ENCODE data around the gene ICAM4.

The ICAM4 gene

GRCh38 chr19:10315335-10316214 is 28.8 kb downstream of the ICAM4 start, which contains the start of gene FDX2:
TSS of gene FDX2 (minus strand) at chr19:10316015. CDS start at chr19:10315996, 19 bp downstream.
- in situ Hi-C loops (cut with MboI; ENCODE audit: low pct_unique_long_range_greater_than_20kb, low sequenced_read_pairs): no loop called here

DNA sequence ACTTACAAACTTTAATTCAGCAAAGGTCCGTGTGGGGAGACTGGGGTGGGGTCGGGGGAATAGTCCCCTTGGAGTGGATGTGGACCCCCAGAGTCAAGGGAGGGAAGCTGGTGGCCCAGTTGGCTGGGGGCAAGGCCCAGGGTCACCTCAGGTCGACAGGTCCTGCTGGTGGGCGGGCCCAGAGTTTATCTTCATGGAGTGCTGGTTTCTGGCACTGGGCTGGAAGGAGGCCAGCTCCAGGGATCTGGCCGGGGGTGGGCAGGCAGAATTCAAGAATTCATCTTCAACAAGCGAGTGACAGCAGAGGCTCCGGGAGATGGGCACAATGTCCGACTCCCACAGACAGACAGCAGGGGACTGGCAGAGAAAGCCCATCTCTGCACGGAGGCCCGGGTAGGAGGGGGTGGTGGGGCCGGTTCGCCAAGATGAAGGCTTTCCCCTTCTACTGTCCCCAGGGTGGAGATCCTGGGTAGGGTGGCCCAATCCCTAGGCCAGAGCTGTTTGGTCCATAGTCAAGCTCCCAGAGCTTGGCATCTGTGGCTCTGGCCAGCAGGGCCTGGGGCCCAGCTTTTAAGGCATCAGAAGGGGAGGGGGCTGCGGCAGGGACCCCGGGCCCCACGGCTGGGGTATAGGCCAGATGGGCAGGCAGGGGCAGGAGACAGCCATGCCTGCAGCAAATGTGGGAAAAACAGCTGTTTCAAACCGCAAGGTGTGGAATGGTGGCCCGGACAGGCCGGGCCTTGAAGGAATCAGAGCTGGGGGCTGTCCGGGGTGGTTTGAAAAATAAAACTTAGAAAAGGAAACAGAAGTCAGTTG is 29.7 kb downstream of the ICAM4 start:
- DNase-seq: no peak
- in situ Hi-C loops (cut with MboI; ENCODE audit: low pct_unique_long_range_greater_than_20kb, low sequenced_read_pairs): no loop called here

More at GRCh38 chr19:10315335-10316214, 28.8 kb downstream of the ICAM4 start, which contains the start of gene FDX2:
- peak; percentile 78 for DNase-seq

- in situ Hi-C loops (cut with MboI; ENCODE audit: low pct_unique_long_range_greater_than_20kb, low sequenced_read_pairs): no loop called here
- DNase-seq: no peak
Observed at GRCh38 chr19:10317045-10317856, 30.5 kb downstream of the ICAM4 start.

DNA sequence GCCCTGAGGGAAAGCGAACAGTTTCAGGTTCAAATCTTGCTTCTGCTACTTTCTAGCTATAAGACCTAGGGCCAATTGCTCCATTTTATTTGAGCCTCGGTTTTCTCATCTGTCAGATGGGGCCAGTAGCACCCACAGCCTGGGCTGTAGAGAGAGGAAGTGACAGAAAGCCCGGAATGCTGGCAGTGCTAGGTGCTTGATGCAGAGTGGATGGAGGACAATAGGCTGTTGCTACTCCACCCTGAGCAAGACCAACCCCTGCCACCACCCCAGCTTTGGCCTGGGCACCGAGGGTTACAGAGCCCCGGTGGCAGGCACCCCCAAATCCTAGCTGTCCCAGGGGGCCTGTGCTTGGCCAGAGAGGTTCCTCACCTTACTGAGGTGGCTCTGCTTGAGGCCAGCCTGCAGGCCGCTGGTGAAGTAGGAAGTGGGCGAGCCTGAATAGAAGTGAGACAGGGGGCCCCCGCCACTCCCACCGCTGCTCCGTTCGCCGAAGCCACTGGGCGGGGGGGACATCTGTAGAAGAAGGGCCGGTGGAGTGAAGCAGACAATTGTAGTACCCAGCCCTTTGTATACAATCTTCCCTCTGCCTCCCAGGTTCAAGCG is 31.2 kb downstream of the ICAM4 start:
- in situ Hi-C loops (cut with MboI; ENCODE audit: low pct_unique_long_range_greater_than_20kb, low sequenced_read_pairs): no loop called here
- no peak for DNase-seq

DNA sequence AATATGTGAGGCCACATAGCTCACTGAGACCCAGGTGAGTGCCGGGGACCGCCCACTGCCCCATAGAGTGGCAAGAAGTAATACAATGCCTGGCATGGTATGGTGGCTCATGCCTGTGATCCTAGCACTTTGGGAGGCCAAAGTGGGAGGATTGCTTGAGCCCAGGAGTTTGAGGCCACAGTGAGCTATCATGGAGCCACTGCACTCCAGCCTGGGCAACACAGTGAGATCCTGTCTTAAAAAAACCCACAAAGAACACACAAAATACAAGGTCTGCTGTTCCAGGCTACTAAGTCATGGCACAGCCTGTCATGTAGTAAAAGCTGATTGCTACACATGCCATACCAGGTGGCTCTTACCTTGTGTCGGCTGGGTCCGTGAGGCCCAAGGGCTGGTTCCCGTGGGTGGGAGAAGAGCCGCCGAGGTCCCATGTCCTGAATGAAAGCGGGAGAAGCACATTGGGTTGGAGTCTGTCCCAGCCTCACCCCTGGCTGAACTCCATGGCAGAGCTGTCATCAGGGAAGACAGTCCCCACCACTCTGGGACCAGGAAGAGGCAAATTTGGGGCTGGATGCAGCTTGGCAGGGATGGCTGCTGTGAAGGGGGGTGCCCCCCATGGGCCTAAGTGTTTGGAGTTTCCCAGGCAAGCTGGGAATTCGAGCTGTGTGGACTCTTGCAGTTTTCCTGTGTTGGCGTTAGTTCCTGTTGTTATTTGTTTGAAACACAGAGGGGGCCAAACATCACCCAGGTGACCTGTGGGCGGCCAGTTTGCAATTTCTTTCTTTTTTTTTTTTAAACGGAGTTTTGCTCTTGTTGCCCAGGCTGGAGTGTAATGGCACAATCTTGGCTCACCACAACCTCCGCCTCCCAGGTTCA is 32.3 kb downstream of the ICAM4 start:
- in situ Hi-C loops (cut with MboI; ENCODE audit: low pct_unique_long_range_greater_than_20kb, low sequenced_read_pairs): no loop called here
- no peak for DNase-seq

DNA sequence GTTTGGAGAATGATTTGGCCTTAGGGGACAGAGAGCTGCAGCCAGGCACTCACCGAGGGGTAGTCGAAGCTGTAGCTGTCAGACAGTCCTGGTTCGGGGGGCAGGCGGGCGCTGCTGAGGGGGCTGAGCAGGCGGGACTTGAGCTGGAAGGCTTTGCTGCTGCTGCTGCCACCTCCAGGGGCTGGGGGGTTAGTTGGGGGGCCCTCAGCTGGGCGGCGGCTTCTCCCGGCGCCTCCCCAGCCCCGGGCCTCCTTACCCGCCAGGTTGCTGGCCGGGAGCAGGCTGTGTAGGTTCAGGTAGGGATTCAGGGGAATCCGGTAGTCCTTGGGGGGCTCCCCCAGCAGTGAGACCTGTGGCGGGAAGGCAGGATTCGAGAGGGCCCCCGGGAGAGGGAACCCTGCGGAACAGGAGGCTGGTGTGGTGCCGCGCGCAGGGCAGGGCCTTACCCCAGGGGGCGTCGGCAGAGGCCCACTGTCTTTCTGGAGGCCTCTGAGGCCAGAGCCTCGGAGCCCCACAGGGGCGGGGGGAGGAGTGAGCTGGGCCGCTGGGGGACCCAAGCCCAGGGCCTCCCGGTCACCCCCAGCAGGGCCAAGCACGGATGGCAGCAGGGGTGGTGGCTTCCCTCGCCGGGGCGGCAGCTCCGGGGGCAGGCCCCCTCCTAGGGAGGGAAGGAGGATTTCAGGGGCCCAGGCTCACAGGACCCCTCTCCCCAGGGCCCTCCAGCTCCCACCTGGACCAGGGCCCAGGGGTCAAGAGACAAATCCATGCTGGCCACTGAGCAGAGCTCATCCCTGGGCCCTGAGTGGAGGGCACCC is 34.1 kb downstream of the ICAM4 start:
- no peak for DNase-seq
- in situ Hi-C loops (cut with MboI; ENCODE audit: low pct_unique_long_range_greater_than_20kb, low sequenced_read_pairs): no loop called here

GRCh38 chr19:10321417-10321797 is 34.7 kb downstream of the ICAM4 start:
- no peak for DNase-seq
- in situ Hi-C loops (cut with MboI; ENCODE audit: low pct_unique_long_range_greater_than_20kb, low sequenced_read_pairs): no loop called here

DNA sequence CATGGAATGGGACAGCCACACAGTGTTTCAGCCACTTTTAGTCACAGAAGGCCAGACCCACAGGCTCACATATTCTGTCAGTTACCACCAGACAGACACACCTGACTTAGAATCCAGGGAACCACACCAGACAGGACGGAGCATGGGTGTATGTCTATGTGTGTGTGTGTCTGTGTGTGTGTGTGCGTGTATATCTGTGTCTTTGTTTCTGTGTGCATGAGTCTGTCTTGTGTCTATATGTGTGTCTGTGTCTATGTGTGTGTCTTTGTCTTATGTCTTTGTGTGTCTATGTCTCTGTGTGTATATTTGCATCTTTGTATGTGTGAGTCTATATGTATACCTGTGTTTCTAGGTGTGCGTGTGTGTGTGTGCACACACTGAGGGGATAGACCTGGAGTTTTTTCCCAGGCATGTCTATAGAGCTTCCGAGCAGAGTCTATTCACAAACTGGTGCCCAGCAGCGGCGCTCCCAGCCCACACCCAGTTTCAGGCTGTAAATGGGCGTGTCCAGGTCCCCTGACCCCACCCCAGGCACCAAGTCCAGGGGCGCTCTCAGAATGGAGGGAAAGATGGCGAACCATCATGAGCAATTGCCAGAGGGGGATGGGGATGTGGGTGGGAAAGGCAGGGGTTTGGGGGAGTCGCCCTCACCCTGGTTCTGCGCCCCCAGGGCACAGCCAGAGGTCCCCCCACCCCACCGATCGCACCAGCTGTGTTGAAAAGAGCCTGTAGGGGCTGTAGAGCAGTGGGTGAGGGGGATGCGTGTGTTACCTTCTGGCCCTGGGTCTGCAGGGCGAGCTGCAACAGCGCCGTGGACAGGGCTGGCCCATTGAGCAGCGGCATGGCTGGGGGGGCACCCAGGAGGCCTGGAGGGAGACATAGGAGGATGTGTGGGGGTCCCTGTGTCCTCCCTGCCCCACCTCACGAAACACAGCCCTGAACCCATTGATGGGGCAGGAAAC is 35.4 kb downstream of the ICAM4 start:
- in situ Hi-C loops (cut with MboI; ENCODE audit: low pct_unique_long_range_greater_than_20kb, low sequenced_read_pairs): no loop called here
- DNase-seq: no peak

DNA sequence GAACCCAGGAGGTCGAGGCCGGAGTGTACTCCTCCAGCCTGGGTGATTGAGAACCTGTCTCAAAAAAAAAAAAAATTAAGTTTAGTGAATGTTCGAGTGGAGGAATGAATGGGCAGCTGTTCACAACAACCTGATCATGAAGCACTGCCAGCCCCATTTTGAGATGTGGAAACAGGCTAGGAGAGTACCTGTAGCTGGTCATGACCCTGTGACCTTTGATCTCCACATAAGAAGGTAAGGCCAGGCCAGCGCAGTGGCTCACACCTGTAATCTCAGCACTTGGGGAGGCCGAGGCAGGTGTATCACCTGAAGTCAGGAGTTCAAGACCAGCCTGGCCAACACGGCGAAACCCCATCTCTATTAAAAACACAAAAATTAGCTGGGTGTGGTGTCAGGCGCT is 39.0 kb downstream of the ICAM4 start:
- in situ Hi-C loops (cut with MboI; ENCODE audit: low pct_unique_long_range_greater_than_20kb, low sequenced_read_pairs): no loop called here
- DNase-seq: no peak

DNA sequence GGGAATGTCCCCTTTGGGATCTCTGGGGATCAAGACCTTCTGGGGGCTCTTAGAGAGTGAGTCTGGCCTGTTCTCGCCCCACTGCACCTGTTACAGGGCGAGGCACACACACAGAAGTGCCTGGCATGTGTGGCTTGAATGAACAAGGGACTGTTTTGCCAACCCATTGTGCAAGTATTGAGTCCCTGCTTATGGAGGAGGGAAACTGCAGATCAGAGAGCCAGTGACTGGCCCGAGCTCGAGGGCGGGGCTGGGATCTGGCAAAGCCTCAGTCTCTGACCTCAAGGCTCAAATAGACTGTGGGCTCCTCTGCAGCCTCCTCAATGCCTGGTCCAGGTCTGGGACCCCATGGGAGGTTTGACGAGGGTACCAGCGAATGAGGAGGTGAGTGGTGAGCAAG is 41.0 kb downstream of the ICAM4 start:
- no peak for DNase-seq
- in situ Hi-C loops (cut with MboI; ENCODE audit: low pct_unique_long_range_greater_than_20kb, low sequenced_read_pairs): no loop called here

DNA sequence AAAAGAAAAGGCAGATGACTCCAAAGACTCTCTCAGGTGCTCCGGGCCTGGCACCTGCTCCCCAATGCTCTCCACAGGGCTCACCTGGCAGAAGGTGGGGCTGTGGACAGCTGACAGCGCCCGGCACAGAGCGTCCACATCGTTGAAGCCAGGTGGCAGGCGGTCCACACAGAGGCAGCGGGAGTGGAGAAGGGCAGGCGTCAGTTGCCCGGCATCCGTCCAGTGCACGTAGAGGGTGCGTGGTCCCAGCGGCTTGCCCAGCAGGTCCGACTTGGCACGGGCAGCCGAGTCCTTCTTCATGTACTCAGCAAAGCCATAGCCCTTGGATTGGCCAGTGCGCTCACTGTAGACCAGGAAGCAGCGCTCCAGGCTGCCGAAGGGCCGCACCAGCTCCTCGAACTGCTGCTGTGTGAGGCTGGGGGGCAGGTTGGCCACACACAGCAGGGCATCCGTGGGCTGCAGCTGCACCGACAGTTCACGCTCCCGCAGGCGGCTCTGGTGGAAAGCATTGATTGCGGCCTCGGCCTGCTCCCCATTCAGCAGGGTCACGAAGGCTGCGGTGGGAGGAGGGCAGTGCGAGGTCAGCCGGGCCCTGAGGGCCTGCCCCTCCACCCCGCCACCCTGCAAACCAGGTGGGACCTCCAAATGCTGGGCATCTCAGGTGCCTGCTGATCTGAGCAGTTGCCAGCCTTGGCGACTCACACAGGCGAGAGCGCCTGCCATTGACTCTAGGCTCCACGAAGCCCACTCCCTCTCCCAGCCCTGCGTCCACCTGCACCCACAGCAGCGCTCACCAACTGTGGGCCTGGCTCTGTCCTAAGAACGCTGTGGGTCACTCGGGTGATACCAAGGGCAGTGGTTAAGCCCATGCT is 42.0 kb downstream of the ICAM4 start:
- in situ Hi-C loops (cut with MboI; ENCODE audit: low pct_unique_long_range_greater_than_20kb, low sequenced_read_pairs): no loop called here
- DNase-seq: no peak

GRCh38 chr19:10329555-10329954 is 42.8 kb downstream of the ICAM4 start:
- DNase-seq: no peak
- in situ Hi-C loops (cut with MboI; ENCODE audit: low pct_unique_long_range_greater_than_20kb, low sequenced_read_pairs): no loop called here

DNA sequence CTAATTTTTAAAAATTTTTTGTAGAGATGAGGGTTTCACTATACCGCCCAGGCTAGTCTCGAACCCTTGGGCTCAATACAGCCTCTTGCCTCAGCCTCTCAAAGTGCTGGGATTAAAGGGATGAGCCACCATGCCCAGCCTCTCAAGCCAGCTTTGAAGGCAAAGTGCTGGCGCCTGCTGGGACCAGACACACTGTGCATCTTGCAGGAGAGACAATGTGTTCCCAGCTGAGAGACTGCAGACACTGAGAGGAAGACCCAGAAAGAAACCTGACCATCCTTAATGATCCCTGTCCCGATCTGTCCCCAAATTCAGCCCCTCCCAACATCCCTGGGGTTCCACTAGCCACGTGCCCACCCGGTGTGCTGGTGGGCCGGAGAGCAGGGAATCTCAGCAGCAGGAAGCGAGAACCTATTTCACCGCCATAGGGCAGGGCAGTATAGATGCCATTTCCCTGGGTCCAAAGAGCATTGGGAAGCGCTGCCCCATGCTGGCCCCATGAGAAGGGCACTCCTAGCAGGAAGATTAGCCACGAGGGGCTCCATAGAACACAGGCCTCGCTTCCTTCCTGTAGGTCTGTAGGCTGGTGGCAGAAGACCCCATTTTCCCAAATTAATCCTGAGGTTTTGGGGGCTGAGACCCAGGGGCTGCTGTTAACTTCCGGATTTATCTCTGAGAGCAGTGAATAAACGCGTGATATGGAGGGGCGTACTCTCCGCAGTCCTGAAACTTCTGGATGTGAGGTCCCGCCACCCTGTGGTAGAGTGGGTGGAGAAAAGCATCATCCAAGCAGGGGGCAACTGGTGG is 45.6 kb downstream of the ICAM4 start:
- in situ Hi-C loops (cut with MboI; ENCODE audit: low pct_unique_long_range_greater_than_20kb, low sequenced_read_pairs): no loop called here
- no peak for DNase-seq

DNA sequence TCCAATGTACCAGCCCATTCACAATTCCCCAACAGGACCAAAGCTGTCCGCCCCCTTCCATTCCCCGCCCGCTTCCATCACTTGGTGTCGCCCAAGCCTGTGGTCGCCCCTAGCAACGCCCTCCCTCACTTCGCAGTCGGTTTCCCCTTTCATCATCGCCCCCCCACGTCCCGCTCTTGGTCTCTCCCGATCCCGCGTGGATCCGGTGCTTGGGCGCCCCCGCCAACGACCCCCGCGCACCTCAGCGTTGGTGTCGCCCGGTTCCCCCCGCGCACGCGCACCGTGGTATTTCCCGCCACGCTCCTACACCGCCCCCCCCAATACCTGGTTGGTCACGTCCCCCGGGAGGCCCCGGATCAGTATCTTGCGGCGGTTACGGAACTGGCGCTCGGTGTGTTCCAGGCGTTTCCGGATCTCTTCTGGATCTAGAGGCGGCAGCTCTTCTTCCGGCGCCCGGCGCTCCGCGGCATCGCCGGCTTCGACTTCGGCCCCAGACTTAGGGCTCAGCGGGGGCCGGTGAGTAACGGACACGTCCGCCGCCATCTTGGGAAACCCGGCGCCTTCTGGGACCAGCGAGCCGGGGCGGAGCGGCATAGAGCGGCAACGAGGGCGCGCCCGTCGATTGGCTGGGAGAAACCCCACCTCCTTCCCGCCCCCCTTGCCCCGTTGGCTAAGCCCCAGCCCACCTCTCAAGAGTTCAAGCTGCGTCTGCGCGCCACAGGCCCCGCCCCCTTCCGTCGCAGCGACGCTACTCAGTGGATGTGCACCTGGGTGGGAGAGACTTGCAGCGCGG is 46.4 kb downstream of the ICAM4 start, which contains the start of gene RAVER1:
Gene RAVER1, minus strand, starts transcription at position 565 of the 793 bp plus-strand sequence. Its CDS starts 22 bp downstream, at position 543.
- in situ Hi-C loops (cut with MboI; ENCODE audit: low pct_unique_long_range_greater_than_20kb, low sequenced_read_pairs): no loop called here
- peak; percentile 95 for DNase-seq

Data from KBM-7 (cell line).